K562 (cell line): Measurements from ENCODE around the gene KRTAP16-1. TPM values are rescaled to one million over a fixed set of nuclear protein-coding genes. Genes with fewer than 3 reads are reported as not detected.
"Not testable (repeated sequence)": the region's sequence is repeated elsewhere in the genome, so short reads cannot be mapped to it uniquely, and the experiment has no call there.

Experiments
- ATAC-seq: fragments of 200-7000 bp; cut with Tn5 transposase; 3 replicates; pipeline ENCODE4 v1.9.1; 2020; ENCODE audit warnings: moderate library complexity
- BruUV-seq: library from RNA; stranded (reverse); fragments of 400-500 nt; replicated peaks from 2 replicates; lab custom pipeline; 2021; lab: Mats Ljungman, UMichigan
- CTCF ChIA-PET: fragments of 300-600 bp; formaldehyde crosslinking; extraction: SDS; loops from one replicate; lab custom pipeline; 2021; ENCODE audit warnings: low intra/inter-chr PET ratio; lab: Yijun Ruan, JAX
- POLR2A ChIA-PET: fragments of 300-600, 350-650 bp; sonication (Branson Sonifier 250); formaldehyde crosslinking; extraction: SDS; loops from one replicate; lab custom pipeline; 2021; ENCODE audit warnings: antibody characterized with exemption, inconsistent platforms; lab: Yijun Ruan, JAX
- DNase-seq, 4 experiments: peaks; one replicate each; pipeline versions ENCODE4 v3.0.0 to v3.0.0-alpha.2; 2011 to 2018; ENCODE audit warnings: low spot score in 3 of 4, mixed read lengths in 3 of 4; ENCODE audit errors: extremely low read depth in 1 of 4
- FAIRE-seq: peaks from 2 replicates; lab custom pipeline; 2011; peaks lifted over from hg19 to GRCh38; lab: Jason Lieb, UNC
- H2AFZ ChIP-seq: 2 replicates; pipeline ENCODE4 v1.6.0; 2011; ENCODE audit warnings: low read depth, low read length, control low read depth, inconsistent platforms
- H3K27ac ChIP-seq: fragments of 200-600 bp; 3 replicates; pipeline ENCODE4 v1.8.0; 2011; ENCODE audit warnings: low read depth, mild to moderate bottlenecking, control low read depth, inconsistent platforms, low read length, moderate library complexity, mixed read lengths; ENCODE audit errors: extremely low read depth
- H3K27me3 ChIP-seq, 2 experiments: fragments of 300-600 bp in 1 of 2; 2 replicates in 1 of 2; 3 replicates in 1 of 2; pipeline versions ENCODE4 v1.6.0 to v1.8.0; 2011; ENCODE audit warnings: inconsistent platforms in 2 of 2, low read length in 2 of 2, mild to moderate bottlenecking in 1 of 2, mixed read lengths in 1 of 2, moderate library complexity in 1 of 2; ENCODE audit not compliant: control insufficient read depth in 2 of 2, insufficient read depth in 2 of 2
- H3K36me3 ChIP-seq: fragments of 300-600 bp; 3 replicates; pipeline ENCODE4 v1.8.0; 2011; ENCODE audit warnings: mild to moderate bottlenecking, low read length, inconsistent platforms; ENCODE audit not compliant: control insufficient read depth, insufficient read depth
- H3K4me1 ChIP-seq, 2 experiments: fragments of 200-600 bp in 1 of 2; replicated peaks in 1 of 2; 2 replicates in 1 of 2; 3 replicates in 1 of 2; pipeline versions ENCODE4 v1.5.1 to v1.8.0; 2011; ENCODE audit warnings: inconsistent platforms in 2 of 2, low read length in 2 of 2, mild to moderate bottlenecking in 1 of 2, mixed read lengths in 1 of 2, moderate library complexity in 1 of 2; ENCODE audit not compliant: control insufficient read depth in 2 of 2, insufficient read depth in 2 of 2
- H3K4me2 ChIP-seq: 2 replicates; pipeline ENCODE4 v1.6.1; 2011; ENCODE audit warnings: low read length, control low read depth, inconsistent platforms, mixed read lengths; ENCODE audit not compliant: insufficient read depth
- H3K4me3 ChIP-seq: fragments of 200-600 bp; sonication (generic), shearing (Covaris generic); 2 replicates; pipeline ENCODE4 v1.5.1; 2016; ENCODE audit warnings: control low read depth, inconsistent platforms
- H3K79me2 ChIP-seq: fragments of 200-600 bp; 3 replicates; pipeline ENCODE4 v1.8.0; 2011; ENCODE audit warnings: low read length, inconsistent platforms; ENCODE audit not compliant: control insufficient read depth, insufficient read depth
- H3K9ac ChIP-seq, 2 experiments: 2 replicates each; pipeline versions ENCODE4 v1.6.0 to v1.6.1; 2011; ENCODE audit warnings: low read depth in 2 of 2, low read length in 2 of 2, control low read depth in 1 of 2, inconsistent platforms in 1 of 2, mild to moderate bottlenecking in 1 of 2, mixed read lengths in 1 of 2; ENCODE audit not compliant: insufficient read depth in 1 of 2
- H3K9me1 ChIP-seq: one replicate; pipeline ENCODE4 v1.6.0; 2011; ENCODE audit warnings: inconsistent platforms, mild to moderate bottlenecking, low read length, moderate library complexity; ENCODE audit not compliant: control insufficient read depth, insufficient read depth
- H3K9me3 ChIP-seq: replicated peaks from 2 replicates; pipeline ENCODE4 v1.5.1; 2011; ENCODE audit warnings: low read depth, low read length, inconsistent platforms; ENCODE audit not compliant: control insufficient read depth, insufficient read depth
- H4K20me1 ChIP-seq: replicated peaks from 2 replicates; pipeline ENCODE4 v1.6.1; 2011; ENCODE audit warnings: low read length, inconsistent platforms, mixed read lengths; ENCODE audit not compliant: control insufficient read depth, insufficient read depth
- BRCA1 ChIP-seq, 2 experiments: fragments of 450-650 bp in 1 of 2; sonication (generic) in 1 of 2; formaldehyde crosslinking in 1 of 2; IDR thresholded peaks; 2 replicates each; pipeline versions ENCODE4 v1.5.0 to v1.6.1; 2017 to 2020; ENCODE audit warnings: mild to moderate bottlenecking in 1 of 2, missing genetic modification reagents in 1 of 2
- FOXA1 ChIP-seq: fragments of 450-650 bp; IDR thresholded peaks from 2 replicates; pipeline ENCODE4 v1.6.1; 2016; ENCODE audit warnings: mild to moderate bottlenecking, borderline replicate concordance
- FOXK2 ChIP-seq, 2 experiments: fragments of 450-650 bp; IDR thresholded peaks in 1 of 2; conservative IDR thresholded peaks in 1 of 2; 2 replicates each; pipeline ENCODE4 v1.6.1; 2016; ENCODE audit warnings: low read depth in 2 of 2, mild to moderate bottlenecking in 1 of 2
- HNRNPLL ChIP-seq: fragments of 200-400 bp; formaldehyde crosslinking; IDR thresholded peaks from 2 replicates; pipeline ENCODE4 v1.6.1; 2017; ENCODE audit warnings: low read length, low read depth, mild to moderate bottlenecking; ENCODE audit not compliant: poor library complexity, severe bottlenecking
- SIX5 ChIP-seq, 2 experiments: IDR thresholded peaks; 2 replicates each; pipeline ENCODE4 v1.6.1; 2011; ENCODE audit warnings: low read length in 2 of 2, borderline replicate concordance in 1 of 2, low read depth in 1 of 2, mild to moderate bottlenecking in 1 of 2, moderate library complexity in 1 of 2; ENCODE audit not compliant: insufficient read depth in 1 of 2
- ZFP36 ChIP-seq: fragments of 150-350 bp; IDR thresholded peaks from 2 replicates; pipeline ENCODE4 v1.6.1; 2018; ENCODE audit warnings: low read length, low read depth; ENCODE audit not compliant: partially characterized antibody
- ZNF551 ChIP-seq: fragments of 250-450 bp; sonication (Bioruptor Pico); IDR thresholded peaks from 2 replicates; pipeline ENCODE4 v1.5.0; 2021; ENCODE audit warnings: mild to moderate bottlenecking, moderate library complexity
- WGBS: fragments of 100-300 bp; shearing (Covaris generic); methylation state at CpG from one replicate; pipeline ENCODE4 v1.1.6; 2016; ENCODE audit warnings: low coverage, mixed read lengths; ENCODE audit not compliant: insufficient coverage; ENCODE audit errors: missing lambda C conversion rate; 5-methylcytosine and 5-hydroxymethylcytosine counted together
- in situ Hi-C: fragments of 300-500 bp; cut with MboI; formaldehyde crosslinking; loops from 4 replicates; pipeline ENCODE4 v1.15.0; 2018; ENCODE audit warnings: inconsistent platforms, mixed read lengths
- intact Hi-C: fragments of 100-400 bp; cut with micrococcal nuclease; formaldehyde crosslinking; loops from 2 replicates; pipeline ENCODE4 v1.14.2; 2022
- polyA plus RNA-seq, 8 experiments: library from polyadenylated mRNA; depleted of rRNA in 4 of 8; stranded (reverse) in 5 of 8; unstranded in 3 of 8; fragments of >200 nt; fragmentation: Nextera tagmentation in 2 of 8; fragmentation: Illumina TruSeq in 1 of 8; extraction: Ambion mirVana in 2 of 8; extraction: Trizol in 1 of 8; gene quantifications; 2 replicates each; pipeline versions ENCODE4 v1.2.1 to v1.2.3, GENCODE V29; 2011 to 2014; ENCODE audit warnings: inconsistent platforms in 1 of 8, missing spikeins in 1 of 8
- total RNA-seq, 7 experiments: library from RNA; depleted of rRNA in 6 of 7; stranded (reverse); fragments of >200 nt in 6 of 7; fragmentation: Illumina TruSeq in 2 of 7; extraction: Trizol in 2 of 7; gene quantifications; 2 replicates each; pipeline versions ENCODE4 v1.2.1 to v1.2.3, GENCODE V29; 2011 to 2021; ENCODE audit warnings: low replicate concordance in 1 of 7
- TF ChIP-seq, protein P1 (sequence below): sonication (generic); formaldehyde crosslinking; IDR thresholded peaks from 2 replicates; pipeline ENCODE4 v1.5.0; 2020; ENCODE audit warnings: missing genetic modification reagents
- TF ChIP-seq, protein P2 (sequence below): fragments of 450-650 bp; IDR thresholded peaks from 2 replicates; pipeline ENCODE4 v1.6.1; 2016; ENCODE audit warnings: mild to moderate bottlenecking

The KRTAP16-1 gene
- total and polyA plus RNA-seq, 9 of the 15 experiments (the other 6 are each of a cell fraction or from before 2014, with no cell fraction given), result not detected

DNA sequence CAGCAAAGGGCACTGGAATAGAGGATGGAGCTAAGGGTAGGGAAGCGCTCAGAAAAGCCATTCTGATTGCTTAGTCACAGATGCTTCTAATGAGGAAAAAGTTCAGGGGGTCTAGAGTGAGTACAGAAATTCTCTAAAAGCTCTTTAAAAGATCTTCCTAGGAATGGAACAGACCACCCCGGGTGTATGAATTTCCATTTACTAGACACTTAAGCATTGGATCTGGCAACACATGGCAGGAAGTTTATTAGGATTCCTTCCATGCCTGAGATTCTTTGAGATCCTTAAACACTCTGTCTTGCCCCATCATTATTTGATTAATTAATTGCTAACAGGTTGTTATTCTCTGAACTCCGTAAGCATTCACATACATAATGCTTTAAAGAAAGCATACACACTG, 25.1 kb downstream of the KRTAP16-1 start (continued):
- TF ChIP-seq HNRNPLL (no peak), BRCA1 (IDR thresholded peaks at IDR 0.05) (no peak), BRCA1 (CRISPR knock-in tag; IDR thresholded peaks at IDR 0.05) (no peak), ZFP36 (no peak), FOXK2 (conservative IDR thresholded peaks at IDR 0.05 in 1 of 2, IDR thresholded peaks at IDR 0.05 in 1 of 2; ENCODE audit: low read depth in 2 of 2) (no peak), ZNF551 (CRISPR knock-in tag) (no peak)

DNA sequence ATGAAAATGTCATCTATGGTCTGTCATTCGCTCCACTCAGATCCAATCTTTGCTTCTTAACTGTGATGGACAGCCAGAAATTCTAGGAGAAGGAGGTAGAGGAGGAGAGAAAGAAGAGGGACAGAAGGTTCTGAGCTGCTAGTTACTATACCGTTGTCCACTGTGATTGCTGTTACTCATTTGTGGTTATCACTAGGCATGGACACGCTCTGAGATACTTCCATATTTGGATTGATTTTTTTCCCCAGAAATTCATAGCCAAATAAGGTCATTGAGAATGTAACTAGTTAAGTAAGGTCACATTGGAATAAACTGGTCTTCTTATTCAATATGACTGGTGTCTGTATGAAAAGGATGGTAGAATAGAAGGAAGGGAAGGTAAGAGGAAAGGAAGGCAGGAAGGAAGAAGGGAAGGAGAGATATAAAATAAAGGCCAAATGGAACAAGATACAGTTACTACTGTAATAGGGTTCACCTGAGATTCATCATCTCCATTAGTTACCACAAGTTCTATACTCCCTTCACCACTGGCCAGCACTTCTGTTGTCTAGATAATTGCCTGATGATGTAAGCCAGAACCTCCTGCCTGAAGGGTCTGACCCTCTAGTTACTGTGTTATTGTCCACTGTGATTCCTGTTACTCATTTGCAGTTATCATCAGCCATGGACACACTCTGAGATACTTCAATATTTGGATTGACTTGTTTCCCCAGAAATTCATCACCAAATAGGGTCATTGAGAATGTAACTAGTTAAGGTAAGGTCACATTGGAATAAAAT, 30.7 kb downstream of the KRTAP16-1 start:
- no peaks in the 10 kb centered on the region; a peak in 1 of 5 replicates for H3K27me3 ChIP-seq
- H3K36me3 ChIP-seq, result no peaks in the 10 kb centered on the region
- no peak overlapping the region for H3K9ac ChIP-seq
- H3K4me2 ChIP-seq, result no peak overlapping the region
- ChIA-PET CTCF (no interaction called here), POLR2A (no interaction called here)
- DNase-seq (peak in 3 of 4 experiments; percentile 0 to 1 (median 0)), FAIRE-seq (no peak), ATAC-seq (no peak)
- in situ Hi-C loops (no loop called here), intact Hi-C loops (no loop called here)
- BruUV-seq, result no TSS peak
- H3K27ac ChIP-seq, result no peak overlapping the region
- H4K20me1 ChIP-seq, result no peaks in the 10 kb centered on the region
- H3K4me3 ChIP-seq, result no peak overlapping the region
- H3K9me1 ChIP-seq, result no peaks in the 10 kb centered on the region
- H3K4me1 ChIP-seq, result no peaks in the 10 kb centered on the region
- no peak overlapping the region for H2AFZ ChIP-seq
- WGBS, result 0% methylated on average over 3 of the region's 3 CpGs
- H3K79me2 ChIP-seq, result no peaks in the 10 kb centered on the region
- TF ChIP-seq, protein P1, sequence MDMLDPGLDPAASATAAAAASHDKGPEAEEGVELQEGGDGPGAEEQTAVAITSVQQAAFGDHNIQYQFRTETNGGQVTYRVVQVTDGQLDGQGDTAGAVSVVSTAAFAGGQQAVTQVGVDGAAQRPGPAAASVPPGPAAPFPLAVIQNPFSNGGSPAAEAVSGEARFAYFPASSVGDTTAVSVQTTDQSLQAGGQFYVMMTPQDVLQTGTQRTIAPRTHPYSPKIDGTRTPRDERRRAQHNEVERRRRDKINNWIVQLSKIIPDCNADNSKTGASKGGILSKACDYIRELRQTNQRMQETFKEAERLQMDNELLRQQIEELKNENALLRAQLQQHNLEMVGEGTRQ (CRISPR knock-in tag), result no peak
- TF ChIP-seq SIX5 (IDR thresholded peaks at IDR 0.05; ENCODE audit: borderline replicate concordance in 1 of 2, insufficient read depth in 1 of 2, low read depth in 1 of 2, low read length in 2 of 2), result no peak
- TF ChIP-seq, protein P2, sequence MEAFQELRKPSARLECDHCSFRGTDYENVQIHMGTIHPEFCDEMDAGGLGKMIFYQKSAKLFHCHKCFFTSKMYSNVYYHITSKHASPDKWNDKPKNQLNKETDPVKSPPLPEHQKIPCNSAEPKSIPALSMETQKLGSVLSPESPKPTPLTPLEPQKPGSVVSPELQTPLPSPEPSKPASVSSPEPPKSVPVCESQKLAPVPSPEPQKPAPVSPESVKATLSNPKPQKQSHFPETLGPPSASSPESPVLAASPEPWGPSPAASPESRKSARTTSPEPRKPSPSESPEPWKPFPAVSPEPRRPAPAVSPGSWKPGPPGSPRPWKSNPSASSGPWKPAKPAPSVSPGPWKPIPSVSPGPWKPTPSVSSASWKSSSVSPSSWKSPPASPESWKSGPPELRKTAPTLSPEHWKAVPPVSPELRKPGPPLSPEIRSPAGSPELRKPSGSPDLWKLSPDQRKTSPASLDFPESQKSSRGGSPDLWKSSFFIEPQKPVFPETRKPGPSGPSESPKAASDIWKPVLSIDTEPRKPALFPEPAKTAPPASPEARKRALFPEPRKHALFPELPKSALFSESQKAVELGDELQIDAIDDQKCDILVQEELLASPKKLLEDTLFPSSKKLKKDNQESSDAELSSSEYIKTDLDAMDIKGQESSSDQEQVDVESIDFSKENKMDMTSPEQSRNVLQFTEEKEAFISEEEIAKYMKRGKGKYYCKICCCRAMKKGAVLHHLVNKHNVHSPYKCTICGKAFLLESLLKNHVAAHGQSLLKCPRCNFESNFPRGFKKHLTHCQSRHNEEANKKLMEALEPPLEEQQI, result no peak
- no peak for TF ChIP-seq FOXA1
- no peaks in the 10 kb centered on the region for H3K9me3 ChIP-seq

DNA sequence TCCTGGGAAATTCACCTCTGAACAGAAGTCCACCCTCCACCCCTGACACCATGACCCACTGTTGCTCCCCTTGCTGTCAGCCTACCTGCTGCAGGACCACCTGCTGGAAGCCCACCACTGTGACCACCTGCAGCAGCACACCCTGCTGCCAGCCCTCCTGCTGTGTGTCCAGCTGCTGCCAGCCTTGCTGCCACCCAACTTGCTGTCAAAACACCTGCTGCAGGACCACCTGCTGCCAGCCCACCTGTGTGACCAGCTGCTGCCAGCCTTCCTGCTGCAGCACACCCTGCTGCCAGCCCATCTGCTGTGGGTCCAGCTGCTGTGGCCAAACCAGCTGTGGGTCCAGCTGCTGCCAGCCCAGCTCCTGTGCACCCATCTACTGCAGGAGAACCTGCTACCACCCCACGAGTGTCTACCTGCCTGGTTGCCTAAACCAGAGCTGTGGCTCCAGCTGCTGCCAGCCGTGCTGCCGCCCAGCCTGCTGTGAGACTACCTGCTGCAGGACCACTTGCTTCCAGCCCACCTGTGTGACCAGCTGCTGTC, 33.4 kb downstream of the KRTAP16-1 start, which contains the start of gene KRTAP9-7:
TSS of gene KRTAP9-7 (plus strand) at position 51 of the 543 bp plus-strand sequence. CDS start at position 51, 0 bp downstream.
- H3K27ac ChIP-seq, H3K4me2 ChIP-seq, H2AFZ ChIP-seq, H3K9me1 ChIP-seq, H3K79me2 ChIP-seq, H3K4me3 ChIP-seq, POLR2A ChIA-PET, intact Hi-C loops, H3K27me3 ChIP-seq, ATAC-seq, BruUV-seq, CTCF ChIA-PET, H4K20me1 ChIP-seq, H3K9me3 ChIP-seq, in situ Hi-C loops, H3K9ac ChIP-seq, FAIRE-seq, H3K36me3 ChIP-seq, H3K4me1 ChIP-seq: not testable (repeated sequence)
- DNase-seq, result peak in 1 of 4 experiments; percentile 1
- WGBS, result 0% methylated on average over 3 of the region's 3 CpGs
